HCT116 (cell line): Measurements from ENCODE around the gene CC2D1B. TPM values are rescaled to one million over a fixed set of nuclear protein-coding genes. Genes with fewer than 3 reads are reported as not detected.

ENCODE experiments used
- ATAC-seq: fragments of 200-7000 bp; cut with Tn5 transposase; 2 replicates; pipeline ENCODE4 v1.9.1; 2020; ENCODE audit warnings: mild to moderate bottlenecking, moderate library complexity
- BruUV-seq: library from RNA; stranded (reverse); fragments of 400-500 nt; replicated peaks from 2 replicates; lab custom pipeline; 2021; lab: Mats Ljungman, UMichigan
- CTCF ChIA-PET: fragments of 300-600 bp; sonication (Branson Sonifier 250); formaldehyde crosslinking; loops from one replicate; lab custom pipeline; 2021; ENCODE audit warnings: antibody characterized with exemption; lab: Charles Lee
- POLR2A ChIA-PET: fragments of 300-600, 350-600 bp; sonication (Branson Sonifier 250); formaldehyde crosslinking; loops from one replicate; lab custom pipeline; 2021; ENCODE audit warnings: antibody characterized with exemption; lab: Charles Lee
- RAD21 ChIA-PET, 2 experiments: fragments of 300-600 bp; sonication (Branson Sonifier 250); formaldehyde crosslinking; loops; one replicate each; lab custom pipeline; 2023; ENCODE audit warnings: low total read pairs in 2 of 2; ENCODE audit not compliant: uncharacterized antibody in 2 of 2, unreplicated experiment in 2 of 2, low non-redundant PET in 1 of 2; lab: Charles Lee
- DNase-seq: peaks from one replicate; pipeline ENCODE4 v3.0.0-alpha.2; 2010; ENCODE audit warnings: low read depth, low spot score
- H2AFZ ChIP-seq: fragments of 200-600 bp; shearing (Covaris generic), sonication (generic); 2 replicates; pipeline ENCODE4 v1.6.1; 2017; ENCODE audit warnings: low read depth, mixed run types, mixed read lengths, antibody characterized with exemption, low read length; ENCODE audit not compliant: poor library complexity, severe bottlenecking
- H3K27ac ChIP-seq: 2 replicates; pipeline ENCODE4 v1.5.1; 2012; ENCODE audit warnings: low read depth, low read length
- H3K27me3 ChIP-seq: fragments of 200-600 bp; sonication (generic); 2 replicates; pipeline ENCODE4 v1.6.1; 2016; ENCODE audit warnings: mixed run types, low read length, mixed read lengths; ENCODE audit not compliant: insufficient read depth
- H3K36me3 ChIP-seq, 2 experiments: fragments of 200-500 bp in 1 of 2; fragments of 200-600 bp in 1 of 2; sonication (Bioruptor generic) in 1 of 2; sonication (generic) in 1 of 2; 2 replicates each; pipeline versions ENCODE4 v1.5.1 to v1.6.1; 2014 to 2016; ENCODE audit warnings: low read length in 2 of 2, inconsistent platforms in 1 of 2, mixed read lengths in 1 of 2, mixed run types in 1 of 2; ENCODE audit not compliant: insufficient read depth in 2 of 2, control insufficient read depth in 1 of 2
- H3K4me1 ChIP-seq, 2 experiments: fragments of 200-600 bp in 1 of 2; sonication (generic) in 1 of 2; 2 replicates each; pipeline versions ENCODE4 v1.5.1 to v1.6.1; 2012 to 2017; ENCODE audit warnings: low read length in 2 of 2, inconsistent platforms in 1 of 2, mild to moderate bottlenecking in 1 of 2, mixed read lengths in 1 of 2, mixed run types in 1 of 2, moderate library complexity in 1 of 2; ENCODE audit not compliant: insufficient read depth in 2 of 2, control insufficient read depth in 1 of 2
- H3K4me2 ChIP-seq: fragments of 200-600 bp; sonication (generic); 2 replicates; pipeline ENCODE4 v1.6.1; 2017; ENCODE audit warnings: mixed run types, low read length, mixed read lengths
- H3K4me3 ChIP-seq, 2 experiments: fragments of 200-600 bp in 1 of 2; sonication (generic) in 1 of 2; replicated peaks in 1 of 2; 2 replicates each; pipeline ENCODE4 v1.5.1; 2011 to 2016; ENCODE audit warnings: low read length in 2 of 2, control low read depth in 1 of 2, low read depth in 1 of 2, mild to moderate bottlenecking in 1 of 2, mixed read lengths in 1 of 2, mixed run types in 1 of 2
- H3K79me2 ChIP-seq: fragments of 200-600 bp; sonication (generic); 2 replicates; pipeline ENCODE4 v1.6.1; 2017; ENCODE audit warnings: mild to moderate bottlenecking, mixed run types, low read length, moderate library complexity, mixed read lengths; ENCODE audit not compliant: insufficient read depth
- H3K9ac ChIP-seq: fragments of 200-600 bp; sonication (generic); 2 replicates; pipeline ENCODE4 v1.6.1; 2016; ENCODE audit warnings: low read length, mixed read lengths
- H3K9me2 ChIP-seq: fragments of 200-600 bp; sonication (generic), shearing (Covaris generic); 2 replicates; pipeline ENCODE4 v1.6.1; 2017; ENCODE audit warnings: mixed run types, mild to moderate bottlenecking, moderate library complexity; ENCODE audit not compliant: insufficient read depth
- H3K9me3 ChIP-seq, 2 experiments: fragments of 200-500 bp in 1 of 2; fragments of 200-600 bp in 1 of 2; sonication (Bioruptor generic) in 1 of 2; sonication (generic) in 1 of 2; 2 replicates each; pipeline ENCODE4 v1.6.1; 2014 to 2017; ENCODE audit warnings: low read length in 2 of 2, mixed read lengths in 2 of 2, inconsistent platforms in 1 of 2, low read depth in 1 of 2, mild to moderate bottlenecking in 1 of 2, mixed run types in 1 of 2, moderate library complexity in 1 of 2; ENCODE audit not compliant: control insufficient read depth in 1 of 2, insufficient read depth in 1 of 2
- H4K20me1 ChIP-seq: fragments of 200-600 bp; sonication (generic), shearing (Covaris generic); 2 replicates; pipeline ENCODE4 v1.6.1; 2017; ENCODE audit warnings: mixed run types, mild to moderate bottlenecking, moderate library complexity; ENCODE audit not compliant: insufficient read depth
- CEBPB ChIP-seq: IDR thresholded peaks from 2 replicates; pipeline ENCODE4 v1.6.1; 2012; ENCODE audit warnings: low read depth
- EGR1 ChIP-seq: IDR thresholded peaks from 2 replicates; pipeline ENCODE4 v1.6.1; 2012; ENCODE audit warnings: low read depth
- ELF1 ChIP-seq: IDR thresholded peaks from 2 replicates; pipeline ENCODE4 v1.6.1; 2012; ENCODE audit warnings: low read depth, borderline replicate concordance
- JUND ChIP-seq: IDR thresholded peaks from 2 replicates; pipeline ENCODE4 v1.6.1; 2012
- POLR2A ChIP-seq: IDR thresholded peaks from 2 replicates; pipeline ENCODE4 v1.7.0; 2011; ENCODE audit warnings: borderline replicate concordance; ENCODE audit not compliant: insufficient read depth, insufficient read length; ENCODE audit errors: extremely low read depth
- SRF ChIP-seq: IDR thresholded peaks from 2 replicates; pipeline ENCODE4 v1.6.1; 2012; ENCODE audit warnings: low read depth
- YY1 ChIP-seq: IDR thresholded peaks from 2 replicates; pipeline ENCODE4 v1.6.1; 2011; ENCODE audit warnings: low read length, low read depth, moderate library complexity, mild to moderate bottlenecking; ENCODE audit not compliant: insufficient replicate concordance; ENCODE audit errors: extremely low read depth
- ZFX ChIP-seq: fragments of 450-650 bp; IDR thresholded peaks from 2 replicates; pipeline ENCODE4 v1.6.1; 2017
- ZNF274 ChIP-seq: fragments of 200-500 bp; sonication (Bioruptor generic); IDR thresholded peaks from 2 replicates; pipeline ENCODE4 v1.6.1; 2014; ENCODE audit warnings: mild to moderate bottlenecking, low read depth, low read length, inconsistent platforms
- intact Hi-C: fragments of 100-400 bp; cut with micrococcal nuclease; formaldehyde crosslinking; loops from 2 replicates; pipeline ENCODE4 v1.10.0; 2022
- total RNA-seq: library from RNA; stranded (reverse); gene quantifications from one replicate; pipeline ENCODE4 v1.2.1, GENCODE V29; 2021; ENCODE audit not compliant: unreplicated experiment
- TF ChIP-seq, protein P1 (sequence below): IDR thresholded peaks from 2 replicates; pipeline ENCODE4 v1.6.1; 2012
- TF ChIP-seq, protein P2 (sequence below): IDR thresholded peaks from 2 replicates; pipeline ENCODE4 v1.6.1; 2012

The CC2D1B gene
- total RNA-seq, 1 experiment from 2014 or later, result 20.4 TPM

DNA sequence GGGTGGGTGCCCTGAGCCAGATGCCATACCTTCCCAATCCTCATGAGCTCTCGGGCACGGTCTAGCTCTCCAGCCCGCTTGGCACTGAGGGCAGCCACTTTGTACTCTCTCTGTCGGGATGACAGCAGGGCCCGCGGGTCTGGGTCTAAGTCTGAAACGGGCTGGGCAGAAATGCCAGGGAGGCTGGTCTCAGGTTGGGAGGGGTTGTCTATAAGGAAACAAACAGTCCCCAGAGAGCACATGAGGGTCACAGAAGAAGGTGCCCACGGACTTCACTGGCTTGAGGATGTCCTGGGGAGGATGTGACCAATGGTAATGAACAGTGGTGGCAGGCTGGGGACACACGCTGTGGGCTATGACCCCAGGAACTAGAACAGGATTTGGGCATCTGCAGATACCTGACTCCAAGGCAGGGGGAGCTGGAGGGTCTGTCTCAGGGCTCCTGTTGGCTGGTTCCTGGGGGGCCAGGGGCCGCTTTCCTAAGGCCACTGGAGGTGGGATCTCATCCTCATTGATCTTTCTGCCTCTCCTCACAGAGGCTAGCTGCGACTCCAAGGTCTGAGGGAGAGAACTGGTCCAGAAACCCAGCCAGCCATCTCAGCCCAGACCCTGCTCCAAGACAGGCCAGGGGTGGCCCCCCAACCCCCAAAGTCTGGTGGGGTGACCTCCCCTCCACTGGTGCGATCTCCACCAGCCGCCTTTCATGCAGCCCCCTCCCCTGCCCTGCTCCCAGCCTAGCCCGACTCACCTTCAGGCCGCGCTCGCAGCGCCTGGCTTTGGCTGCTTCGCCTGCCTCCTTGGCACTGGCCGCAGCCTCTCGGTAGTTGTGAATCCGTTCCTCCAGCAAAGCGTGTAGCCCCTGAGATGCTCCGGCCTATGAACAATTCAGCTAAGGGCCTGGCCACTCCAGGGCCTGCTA is 6.1 kb downstream of the CC2D1B start:
- no TSS peak for BruUV-seq
- intact Hi-C loops, result no loop called here
- CTCF ChIA-PET, result no interaction called here
- no peak for ATAC-seq
- Histone ChIP-seq H3K4me1 (peaks cover 6 to 10% of the 10 kb centered on the region in 2 experiments; a peak in 3 of 4 replicates), H3K9me2 (no peaks in the 10 kb centered on the region), H4K20me1 (no peaks in the 10 kb centered on the region), H3K27me3 (no peaks in the 10 kb centered on the region), H3K9me3 (no peaks in the 10 kb centered on the region), H3K27ac (no peak overlapping the region), H3K79me2 (peaks cover 13% of the 10 kb centered on the region), H2AFZ (no peak overlapping the region), H3K4me2 (no peak overlapping the region), H3K4me3 (no peak overlapping the region), H3K9ac (no peak overlapping the region), H3K36me3 (peaks cover 38 to 47% of the 10 kb centered on the region in 2 experiments)
- no peak for DNase-seq
- RAD21 ChIA-PET, result no interaction called here
- TF ChIP-seq ZNF274 (no peak), POLR2A (no peak), JUND (no peak)
- TF ChIP-seq, protein P1, sequence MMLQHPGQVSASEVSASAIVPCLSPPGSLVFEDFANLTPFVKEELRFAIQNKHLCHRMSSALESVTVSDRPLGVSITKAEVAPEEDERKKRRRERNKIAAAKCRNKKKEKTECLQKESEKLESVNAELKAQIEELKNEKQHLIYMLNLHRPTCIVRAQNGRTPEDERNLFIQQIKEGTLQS, result no peak
- POLR2A ChIA-PET, result no interaction called here

- no peak overlapping the region for H2AFZ ChIP-seq
- no peak for DNase-seq
- H4K20me1 ChIP-seq, result no peaks in the 10 kb centered on the region
- CTCF ChIA-PET, result no interaction called here
- POLR2A ChIA-PET, result no interaction called here
- peaks cover 46 to 56% of the 10 kb centered on the region in 2 experiments for H3K36me3 ChIP-seq
- H3K79me2 ChIP-seq, result peaks cover 4% of the 10 kb centered on the region
- no peak for TF ChIP-seq CEBPB
- no peak for TF ChIP-seq EGR1
- TF ChIP-seq SRF, result no peak
- TF ChIP-seq YY1, result no peak
- no peak for TF ChIP-seq ELF1
- TF ChIP-seq JUND, result no peak
- TF ChIP-seq, protein P2, sequence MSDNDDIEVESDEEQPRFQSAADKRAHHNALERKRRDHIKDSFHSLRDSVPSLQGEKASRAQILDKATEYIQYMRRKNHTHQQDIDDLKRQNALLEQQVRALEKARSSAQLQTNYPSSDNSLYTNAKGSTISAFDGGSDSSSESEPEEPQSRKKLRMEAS, result no peak
- no peak for TF ChIP-seq POLR2A
- no peak for TF ChIP-seq ZFX
- TF ChIP-seq, all 23 proteins: peak for 0
- no TSS peak for BruUV-seq
- Histone ChIP-seq H3K4me2 (no peak overlapping the region), H3K9me3 (no peaks in the 10 kb centered on the region), H3K27me3 (no peaks in the 10 kb centered on the region), H3K9me2 (no peaks in the 10 kb centered on the region), H3K9ac (no peak overlapping the region), H3K27ac (no peak overlapping the region), H3K4me3 (no peak overlapping the region), H3K4me1 (no peaks in the 10 kb centered on the region)
- ATAC-seq, result no peak
- intact Hi-C loops, result no loop called here
- RAD21 ChIA-PET, result no interaction called here
Measured at GRCh38 chr1:52358851-52359497, 7.0 kb downstream of the CC2D1B start.
